ENCODE measurements around the gene SH3PXD2B.

SH3PXD2B gene

DNA sequence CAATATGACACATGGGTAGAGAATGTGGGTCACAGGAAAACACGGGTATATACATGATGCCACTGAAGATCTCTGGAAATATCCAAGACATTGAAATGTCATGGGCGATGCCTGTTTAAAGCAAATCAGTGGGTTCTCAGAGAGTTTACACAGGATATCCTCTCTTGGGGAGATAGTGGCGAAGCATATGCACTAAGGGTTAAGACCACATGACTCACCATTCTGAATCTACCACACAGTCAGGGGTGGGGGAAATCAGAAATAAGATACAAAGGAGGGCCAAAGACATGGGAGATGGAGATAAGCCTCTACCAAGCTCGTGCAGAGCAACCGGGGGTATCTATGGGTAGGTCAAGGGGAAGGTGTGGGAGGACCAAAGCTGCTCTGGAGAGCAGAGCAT is 58.8 kb downstream of the SH3PXD2B start:
- H3K27ac ChIP-seq (ENCODE audit: low read depth, low read length), result no peak overlapping the region
- no peak overlapping the region for H2BK5ac ChIP-seq (ENCODE audit: low read length)
- H3K9ac ChIP-seq (ENCODE audit: low read length), result no peak overlapping the region
- H4K5ac ChIP-seq (ENCODE audit: low read length), result no peak overlapping the region
- no peaks in the 10 kb centered on the region for H3K4me1 ChIP-seq (ENCODE audit: control insufficient read depth, low read depth, low read length)
- H3K23ac ChIP-seq (ENCODE audit: low read length), result no peak overlapping the region
- H3K36me3 ChIP-seq (ENCODE audit: control insufficient read depth, insufficient read depth, low read length), result peaks cover 5% of the 10 kb centered on the region
- H3K4me3 ChIP-seq (ENCODE audit: low read length), result no peak overlapping the region
- DNase-seq, result no peak
- H3K4ac ChIP-seq (ENCODE audit: low read depth, low read length), result no peak overlapping the region
- H3K4me2 ChIP-seq (ENCODE audit: low read length), result no peak overlapping the region
- no peaks in the 10 kb centered on the region for H3K27me3 ChIP-seq (ENCODE audit: insufficient read depth, low read length, poor library complexity)
- WGBS (ENCODE audit: extremely low coverage, insufficient coverage, low lambda C conversion rate), result no CpG with 5 or more reads among the region's 5 CpGs
- no peak overlapping the region for H2BK120ac ChIP-seq (ENCODE audit: low read depth, low read length)
- H3K56ac ChIP-seq (ENCODE audit: low read length), result no peak overlapping the region
- no peak overlapping the region for H4K8ac ChIP-seq (ENCODE audit: low read depth, low read length)
- H2BK15ac ChIP-seq (replicated peaks; ENCODE audit: low read depth), result no peak overlapping the region
- no peaks in the 10 kb centered on the region for H3K79me1 ChIP-seq (ENCODE audit: low read length)
- H3K79me2 ChIP-seq (ENCODE audit: control insufficient read depth, insufficient read depth, low read length), result no peaks in the 10 kb centered on the region
- H2AK5ac ChIP-seq (ENCODE audit: low read length), result no peak overlapping the region
- no peak overlapping the region for H3K18ac ChIP-seq (ENCODE audit: low read length)

DNA sequence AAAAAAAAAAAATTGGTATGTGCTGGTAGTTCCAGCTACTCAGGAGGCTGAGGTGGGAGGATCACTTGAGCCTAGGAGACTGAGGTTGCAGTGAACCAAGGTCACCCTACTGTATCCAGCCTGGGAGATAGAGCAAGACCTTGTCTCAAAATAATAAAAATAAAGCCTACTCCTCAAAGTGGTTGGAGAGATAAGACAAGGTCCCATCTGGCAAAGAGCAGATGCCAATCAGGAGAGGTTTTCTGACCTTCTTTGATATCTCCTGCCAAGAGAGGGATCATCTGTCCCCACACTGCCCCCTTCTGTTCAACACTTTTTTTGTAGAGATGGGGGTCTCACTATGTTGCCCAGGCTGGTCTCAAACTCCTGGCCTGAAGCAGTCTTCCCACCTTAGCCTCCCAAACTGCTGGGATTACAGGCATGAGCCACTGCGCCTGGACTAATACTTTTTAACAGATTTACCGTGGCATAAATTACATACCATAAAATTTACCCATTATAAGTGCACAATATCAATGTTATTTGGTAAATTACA is 64.7 kb downstream of the SH3PXD2B start:
- Histone ChIP-seq H3K9ac (ENCODE audit: low read length) (no peak overlapping the region), H2BK15ac (replicated peaks; ENCODE audit: low read depth) (no peak overlapping the region), H4K5ac (ENCODE audit: low read length) (no peak overlapping the region), H3K36me3 (ENCODE audit: control insufficient read depth, insufficient read depth, low read length) (peaks cover 11% of the 10 kb centered on the region), H2BK120ac (ENCODE audit: low read depth, low read length) (no peak overlapping the region), H3K27me3 (ENCODE audit: insufficient read depth, low read length, poor library complexity) (no peaks in the 10 kb centered on the region), H3K27ac (ENCODE audit: low read depth, low read length) (no peak overlapping the region), H3K23ac (ENCODE audit: low read length) (no peak overlapping the region), H3K4me1 (ENCODE audit: control insufficient read depth, low read depth, low read length) (no peaks in the 10 kb centered on the region), H3K79me1 (ENCODE audit: low read length) (no peaks in the 10 kb centered on the region), H3K4me2 (ENCODE audit: low read length) (no peak overlapping the region), H4K8ac (ENCODE audit: low read depth, low read length) (no peak overlapping the region), H3K56ac (ENCODE audit: low read length) (no peak overlapping the region), H3K18ac (ENCODE audit: low read length) (no peak overlapping the region), H3K4me3 (ENCODE audit: low read length) (no peak overlapping the region), H3K79me2 (ENCODE audit: control insufficient read depth, insufficient read depth, low read length) (no peaks in the 10 kb centered on the region), H2AK5ac (ENCODE audit: low read length) (no peak overlapping the region), H3K4ac (ENCODE audit: low read depth, low read length) (no peak overlapping the region), H2BK5ac (ENCODE audit: low read length) (no peak overlapping the region)
- DNase-seq, result no peak
- no CpG with 5 or more reads among the region's 2 CpGs for WGBS (ENCODE audit: extremely low coverage, insufficient coverage, low lambda C conversion rate)

DNA sequence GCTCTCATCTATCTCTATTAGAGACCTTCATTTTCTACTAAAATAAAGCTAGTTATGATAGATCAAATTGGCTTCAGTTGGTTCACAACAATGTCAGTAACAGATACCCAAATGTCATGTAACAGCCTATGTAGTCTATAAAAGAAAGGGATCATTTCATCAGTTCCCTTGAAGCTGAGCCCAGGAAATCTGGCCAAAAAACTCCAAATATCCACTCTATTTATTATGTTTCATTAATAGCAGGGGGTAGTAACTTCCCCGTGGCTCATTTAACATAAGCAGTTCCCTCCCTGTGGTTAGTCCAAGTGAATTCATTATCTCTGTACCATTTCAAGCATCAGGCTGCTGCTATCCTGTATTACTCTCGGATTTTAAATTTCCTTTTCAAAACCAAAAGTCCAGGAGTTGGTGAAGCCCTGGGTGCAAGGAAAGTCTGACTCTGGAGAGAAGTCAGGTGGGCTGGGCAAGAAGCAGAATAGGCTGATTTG is 66.0 kb downstream of the SH3PXD2B start:
- Histone ChIP-seq H3K9ac (ENCODE audit: low read length) (no peak overlapping the region), H3K27ac (ENCODE audit: low read depth, low read length) (no peak overlapping the region), H3K56ac (ENCODE audit: low read length) (no peak overlapping the region), H2BK120ac (ENCODE audit: low read depth, low read length) (no peak overlapping the region), H4K5ac (ENCODE audit: low read length) (no peak overlapping the region), H3K4me2 (ENCODE audit: low read length) (no peak overlapping the region), H3K79me1 (ENCODE audit: low read length) (no peaks in the 10 kb centered on the region), H2BK15ac (replicated peaks; ENCODE audit: low read depth) (no peak overlapping the region), H3K27me3 (ENCODE audit: insufficient read depth, low read length, poor library complexity) (no peaks in the 10 kb centered on the region), H3K4me1 (ENCODE audit: control insufficient read depth, low read depth, low read length) (no peaks in the 10 kb centered on the region), H3K4me3 (ENCODE audit: low read length) (no peak overlapping the region), H3K23ac (ENCODE audit: low read length) (no peak overlapping the region), H2AK5ac (ENCODE audit: low read length) (no peak overlapping the region), H2BK5ac (ENCODE audit: low read length) (no peak overlapping the region), H3K4ac (ENCODE audit: low read depth, low read length) (no peak overlapping the region), H3K18ac (ENCODE audit: low read length) (no peak overlapping the region), H4K8ac (ENCODE audit: low read depth, low read length) (no peak overlapping the region), H3K36me3 (ENCODE audit: control insufficient read depth, insufficient read depth, low read length) (peaks cover 8% of the 10 kb centered on the region), H3K79me2 (ENCODE audit: control insufficient read depth, insufficient read depth, low read length) (no peaks in the 10 kb centered on the region)
- WGBS (ENCODE audit: extremely low coverage, insufficient coverage, low lambda C conversion rate), result no CpG with 5 or more reads among the region's 2 CpGs
- DNase-seq, result no peak

DNA sequence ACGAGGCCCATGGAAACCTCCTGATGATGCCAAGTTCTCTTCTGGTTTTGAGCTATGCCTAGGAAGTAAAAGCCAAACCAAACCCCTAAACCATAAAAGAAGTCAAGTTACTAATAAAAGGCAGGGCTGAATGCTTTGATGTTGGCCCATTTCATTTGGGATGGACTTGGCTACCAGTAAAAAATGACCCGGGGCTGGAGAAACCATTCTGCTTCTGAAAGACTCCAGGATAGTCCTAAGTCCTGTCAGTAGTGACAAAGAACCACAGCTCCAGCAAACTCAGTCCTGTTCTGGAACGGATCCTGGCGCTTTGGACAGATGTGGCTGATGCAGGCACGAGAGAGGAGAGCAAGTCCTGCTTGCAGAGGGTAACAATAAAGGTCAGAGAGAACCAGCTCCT is 68.6 kb downstream of the SH3PXD2B start:
- H2AK5ac ChIP-seq (ENCODE audit: low read length), result no peak overlapping the region
- no peak overlapping the region for H3K4ac ChIP-seq (ENCODE audit: low read depth, low read length)
- H4K8ac ChIP-seq (ENCODE audit: low read depth, low read length), result no peak overlapping the region
- H3K23ac ChIP-seq (ENCODE audit: low read length), result no peak overlapping the region
- DNase-seq, result no peak
- WGBS (ENCODE audit: extremely low coverage, insufficient coverage, low lambda C conversion rate), result no CpG with 5 or more reads among the region's 5 CpGs
- no peak overlapping the region for H3K4me2 ChIP-seq (ENCODE audit: low read length)
- H3K36me3 ChIP-seq (ENCODE audit: control insufficient read depth, insufficient read depth, low read length), result peaks cover 9% of the 10 kb centered on the region
- H3K56ac ChIP-seq (ENCODE audit: low read length), result no peak overlapping the region
- no peak overlapping the region for H3K27ac ChIP-seq (ENCODE audit: low read depth, low read length)
- no peak overlapping the region for H3K4me3 ChIP-seq (ENCODE audit: low read length)
- no peak overlapping the region for H3K18ac ChIP-seq (ENCODE audit: low read length)
- no peaks in the 10 kb centered on the region for H3K27me3 ChIP-seq (ENCODE audit: insufficient read depth, low read length, poor library complexity)
- no peak overlapping the region for H3K9ac ChIP-seq (ENCODE audit: low read length)
- H3K79me2 ChIP-seq (ENCODE audit: control insufficient read depth, insufficient read depth, low read length), result no peaks in the 10 kb centered on the region
- H3K79me1 ChIP-seq (ENCODE audit: low read length), result no peaks in the 10 kb centered on the region
- H3K4me1 ChIP-seq (ENCODE audit: control insufficient read depth, low read depth, low read length), result no peaks in the 10 kb centered on the region
- no peak overlapping the region for H4K5ac ChIP-seq (ENCODE audit: low read length)
- no peak overlapping the region for H2BK5ac ChIP-seq (ENCODE audit: low read length)
- no peak overlapping the region for H2BK15ac ChIP-seq (replicated peaks; ENCODE audit: low read depth)
- H2BK120ac ChIP-seq (ENCODE audit: low read depth, low read length), result no peak overlapping the region

DNA sequence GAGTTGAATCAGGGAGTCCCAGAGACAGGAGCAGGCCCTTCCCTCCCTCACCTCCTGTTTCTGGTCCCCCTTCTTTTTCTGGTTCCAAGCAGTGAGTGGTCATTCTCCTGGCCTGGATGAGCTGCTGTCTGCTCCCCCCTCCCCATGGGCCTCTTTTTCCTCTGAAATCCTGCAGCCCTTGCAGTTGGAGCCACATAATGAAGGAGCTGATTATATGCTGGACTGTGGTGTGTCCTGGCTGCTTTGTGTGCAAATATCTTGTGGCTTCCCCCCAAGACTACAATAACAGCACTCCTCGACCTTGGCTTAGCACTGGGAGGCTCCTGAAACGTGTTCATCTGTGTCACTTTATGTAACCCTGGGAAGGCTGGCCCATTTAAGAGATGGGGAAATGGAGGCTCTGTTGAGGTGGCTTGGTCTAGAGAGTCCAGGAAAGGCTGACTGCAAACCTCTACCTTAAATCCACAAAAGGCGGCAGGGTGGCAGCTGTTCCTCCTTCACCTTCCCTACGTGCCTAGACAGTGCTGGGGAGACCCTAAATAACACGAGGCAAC is 69.2 kb downstream of the SH3PXD2B start:
- Histone ChIP-seq H3K9ac (ENCODE audit: low read length) (no peak overlapping the region), H3K4ac (ENCODE audit: low read depth, low read length) (no peak overlapping the region), H2BK15ac (replicated peaks; ENCODE audit: low read depth) (no peak overlapping the region), H3K4me1 (ENCODE audit: control insufficient read depth, low read depth, low read length) (no peaks in the 10 kb centered on the region), H2AK5ac (ENCODE audit: low read length) (no peak overlapping the region), H3K23ac (ENCODE audit: low read length) (no peak overlapping the region), H3K36me3 (ENCODE audit: control insufficient read depth, insufficient read depth, low read length) (peaks cover 11% of the 10 kb centered on the region), H3K79me1 (ENCODE audit: low read length) (no peaks in the 10 kb centered on the region), H4K8ac (ENCODE audit: low read depth, low read length) (no peak overlapping the region), H3K18ac (ENCODE audit: low read length) (no peak overlapping the region), H2BK120ac (ENCODE audit: low read depth, low read length) (no peak overlapping the region), H3K4me2 (ENCODE audit: low read length) (no peak overlapping the region), H4K5ac (ENCODE audit: low read length) (no peak overlapping the region), H2BK5ac (ENCODE audit: low read length) (no peak overlapping the region), H3K27ac (ENCODE audit: low read depth, low read length) (no peak overlapping the region), H3K27me3 (ENCODE audit: insufficient read depth, low read length, poor library complexity) (no peaks in the 10 kb centered on the region), H3K4me3 (ENCODE audit: low read length) (no peak overlapping the region), H3K56ac (ENCODE audit: low read length) (no peak overlapping the region), H3K79me2 (ENCODE audit: control insufficient read depth, insufficient read depth, low read length) (no peaks in the 10 kb centered on the region)
- no CpG with 5 or more reads among the region's 5 CpGs for WGBS (ENCODE audit: extremely low coverage, insufficient coverage, low lambda C conversion rate)
- no peak for DNase-seq
